K562 (cell line): ENCODE data around the gene TLE7. TPM values are rescaled to one million over a fixed set of nuclear protein-coding genes. Genes with fewer than 3 reads are reported as not detected.

Source experiments
- CHCHD3 ChIP-seq: fragments of 250-450 bp; sonication (Bioruptor Pico); IDR thresholded peaks from 2 replicates; pipeline ENCODE4 v2.1.2; 2022; ENCODE audit warnings: mild to moderate bottlenecking
- CREM ChIP-seq: IDR thresholded peaks from 2 replicates; pipeline ENCODE4 v1.6.1; 2014; ENCODE audit warnings: antibody characterized with exemption, low read depth
- JUND ChIP-seq, 2 experiments: IDR thresholded peaks; 2 replicates in 1 of 2; 3 replicates in 1 of 2; pipeline ENCODE4 v1.6.1; 2011; ENCODE audit warnings: borderline replicate concordance in 2 of 2, low read depth in 2 of 2, low read length in 2 of 2, improper control_type of control experiment in 1 of 2, missing biosample characterization in 1 of 2, missing genetic modification characterization in 1 of 2, missing genetic modification reagents in 1 of 2
- ZEB2 ChIP-seq: fragments of 450-650 bp; IDR thresholded peaks from 2 replicates; pipeline ENCODE4 v1.6.1; 2016
- polyA plus RNA-seq, 8 experiments: library from polyadenylated mRNA; depleted of rRNA in 4 of 8; stranded (reverse) in 5 of 8; unstranded in 3 of 8; fragments of >200 nt; fragmentation: Nextera tagmentation in 2 of 8; fragmentation: Illumina TruSeq in 1 of 8; extraction: Ambion mirVana in 2 of 8; extraction: Trizol in 1 of 8; gene quantifications; 2 replicates each; pipeline versions ENCODE4 v1.2.1 to v1.2.3, GENCODE V29; 2011 to 2014; ENCODE audit warnings: inconsistent platforms in 1 of 8, missing spikeins in 1 of 8
- total RNA-seq, 7 experiments: library from RNA; depleted of rRNA in 6 of 7; stranded (reverse); fragments of >200 nt in 6 of 7; fragmentation: Illumina TruSeq in 2 of 7; extraction: Trizol in 2 of 7; gene quantifications; 2 replicates each; pipeline versions ENCODE4 v1.2.1 to v1.2.3, GENCODE V29; 2011 to 2021; ENCODE audit warnings: low replicate concordance in 1 of 7
- TF ChIP-seq, protein P1 (sequence below): fragments of 250-450 bp; sonication (Bioruptor Pico); IDR thresholded peaks from 2 replicates; pipeline ENCODE4 v1.8.0; 2022; ENCODE audit warnings: inconsistent platforms, mild to moderate bottlenecking, moderate library complexity, borderline replicate concordance
- TF ChIP-seq, protein P2 (sequence below), 2 experiments: IDR thresholded peaks in 1 of 2; conservative IDR thresholded peaks in 1 of 2; 2 replicates each; pipeline ENCODE4 v1.6.1; 2016; ENCODE audit warnings: low read depth in 2 of 2, mild to moderate bottlenecking in 1 of 2, missing compliant biosample characterization in 1 of 2, missing genetic modification characterization in 1 of 2, moderate library complexity in 1 of 2

Gene TLE7
- total and polyA plus RNA-seq, 9 of the 15 experiments (the other 6 are each of a cell fraction or from before 2014, with no cell fraction given): not detected

DNA sequence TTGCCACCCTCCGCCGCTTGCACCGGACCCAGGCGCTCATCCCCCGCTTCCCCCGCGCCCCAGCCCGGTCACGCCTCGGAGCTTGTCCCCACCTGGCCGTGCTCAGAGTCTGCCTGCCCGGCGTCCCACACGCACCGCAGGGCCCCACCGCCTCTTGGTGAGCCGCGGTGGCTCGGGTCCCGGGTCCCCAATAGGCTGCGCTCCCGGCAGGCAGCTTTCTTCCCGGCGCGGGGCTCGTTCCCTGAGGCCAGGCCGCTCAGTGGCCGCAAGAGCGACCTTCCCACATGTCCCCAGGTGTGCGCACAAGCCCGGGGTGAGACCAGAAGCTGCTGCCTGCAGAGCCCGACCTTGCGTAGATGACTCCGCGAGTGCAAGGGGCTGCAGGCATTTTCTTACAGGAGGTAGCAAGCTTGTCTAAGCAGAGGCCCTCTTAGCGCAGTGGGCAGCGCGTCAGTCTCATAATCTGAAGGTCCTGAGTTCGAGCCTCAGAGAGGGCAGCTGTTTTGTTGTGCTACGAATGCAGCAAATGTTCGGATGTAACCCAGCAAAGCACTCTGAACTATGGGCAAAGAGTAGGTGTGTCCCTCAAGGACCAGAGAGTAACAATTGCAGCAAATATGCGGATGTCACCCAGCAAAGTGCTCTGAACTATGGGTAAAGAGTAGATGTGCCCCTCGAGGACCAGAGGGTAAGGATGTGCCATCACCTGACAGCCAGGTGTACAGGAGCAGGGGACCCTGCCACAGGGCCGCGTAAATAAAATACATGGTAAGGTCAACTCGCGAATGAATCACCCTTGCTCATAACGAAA is 15.6 kb downstream of the TLE7 start (continued):
- TF ChIP-seq, protein P1, sequence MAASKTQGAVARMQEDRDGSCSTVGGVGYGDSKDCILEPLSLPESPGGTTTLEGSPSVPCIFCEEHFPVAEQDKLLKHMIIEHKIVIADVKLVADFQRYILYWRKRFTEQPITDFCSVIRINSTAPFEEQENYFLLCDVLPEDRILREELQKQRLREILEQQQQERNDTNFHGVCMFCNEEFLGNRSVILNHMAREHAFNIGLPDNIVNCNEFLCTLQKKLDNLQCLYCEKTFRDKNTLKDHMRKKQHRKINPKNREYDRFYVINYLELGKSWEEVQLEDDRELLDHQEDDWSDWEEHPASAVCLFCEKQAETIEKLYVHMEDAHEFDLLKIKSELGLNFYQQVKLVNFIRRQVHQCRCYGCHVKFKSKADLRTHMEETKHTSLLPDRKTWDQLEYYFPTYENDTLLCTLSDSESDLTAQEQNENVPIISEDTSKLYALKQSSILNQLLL (CRISPR knock-in tag): no peak
- TF ChIP-seq, protein P2, sequence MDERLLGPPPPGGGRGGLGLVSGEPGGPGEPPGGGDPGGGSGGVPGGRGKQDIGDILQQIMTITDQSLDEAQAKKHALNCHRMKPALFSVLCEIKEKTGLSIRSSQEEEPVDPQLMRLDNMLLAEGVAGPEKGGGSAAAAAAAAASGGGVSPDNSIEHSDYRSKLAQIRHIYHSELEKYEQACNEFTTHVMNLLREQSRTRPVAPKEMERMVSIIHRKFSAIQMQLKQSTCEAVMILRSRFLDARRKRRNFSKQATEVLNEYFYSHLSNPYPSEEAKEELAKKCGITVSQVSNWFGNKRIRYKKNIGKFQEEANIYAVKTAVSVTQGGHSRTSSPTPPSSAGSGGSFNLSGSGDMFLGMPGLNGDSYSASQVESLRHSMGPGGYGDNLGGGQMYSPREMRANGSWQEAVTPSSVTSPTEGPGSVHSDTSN (CRISPR knock-in tag; IDR thresholded peaks at IDR 0.05; ENCODE audit: low read depth): peak; percentile 16; the same call in 1 of the 2 replicates
- TF ChIP-seq, protein P2 (tag; conservative IDR thresholded peaks at IDR 0.05; ENCODE audit: low read depth): no peak
- peak; percentile 99 for TF ChIP-seq ZEB2
- no peak for TF ChIP-seq CHCHD3 (CRISPR knock-in tag)
- TF ChIP-seq JUND (IDR thresholded peaks at IDR 0.05; ENCODE audit: borderline replicate concordance, low read depth, low read length): no peak
- TF ChIP-seq JUND (tag; IDR thresholded peaks at IDR 0.05; ENCODE audit: borderline replicate concordance, low read depth, low read length): 0 out of 3 replicates have a peak, but pooled peaks have one; percentile 29
- peak; percentile 40; the same call in 1 of the 2 replicates for TF ChIP-seq CREM
- TF ChIP-seq, all 486 proteins: peak for 49
